22Rv1 (cell line): ENCODE measurements around the gene B4GALNT1.

ENCODE experiments used
- ZFX ChIP-seq: fragments of 450-650 bp; IDR thresholded peaks from 2 replicates; pipeline ENCODE4 v1.6.1; 2017; ENCODE audit warnings: antibody characterized with exemption, borderline replicate concordance
- TF ChIP-seq, protein P1 (sequence below): fragments of 450-650 bp; IDR thresholded peaks from 2 replicates; pipeline ENCODE4 v1.5.1; 2017; ENCODE audit warnings: mild to moderate bottlenecking

DNA sequence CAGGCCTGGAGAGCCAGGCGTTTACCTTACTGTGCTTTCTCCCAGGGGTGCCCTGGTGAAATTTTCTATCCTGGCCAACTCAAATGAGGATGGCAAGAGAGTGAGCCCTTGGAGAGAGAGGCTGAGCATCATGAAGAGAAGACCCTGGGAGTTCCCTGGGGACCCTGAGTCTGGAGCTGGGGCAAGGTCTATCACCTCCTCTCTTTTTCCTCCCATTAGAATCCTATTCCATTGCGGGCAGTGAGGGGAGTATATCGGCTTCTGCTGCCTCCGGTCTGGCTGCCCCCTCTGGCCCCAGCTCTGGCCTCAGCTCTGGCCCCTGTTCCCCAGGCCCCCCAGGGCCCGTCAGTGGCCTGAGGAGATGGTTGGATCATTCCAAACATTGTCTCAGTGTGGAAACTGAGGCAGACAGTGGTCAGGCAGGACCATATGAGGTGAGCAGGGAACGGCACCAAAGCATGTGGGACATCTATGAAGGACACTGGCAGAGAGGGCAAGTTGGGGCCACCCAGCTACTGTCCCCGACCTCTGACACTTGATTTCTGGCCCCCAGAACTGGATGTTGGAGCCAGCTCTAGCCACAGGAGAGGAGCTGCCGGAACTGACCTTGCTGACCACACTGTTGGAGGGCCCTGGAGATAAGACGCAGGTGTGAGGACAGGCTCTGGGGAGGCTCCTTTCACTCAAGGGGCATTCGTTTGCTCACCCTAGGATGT is 20.1 kb downstream of the B4GALNT1 start:
- TF ChIP-seq, protein P1, sequence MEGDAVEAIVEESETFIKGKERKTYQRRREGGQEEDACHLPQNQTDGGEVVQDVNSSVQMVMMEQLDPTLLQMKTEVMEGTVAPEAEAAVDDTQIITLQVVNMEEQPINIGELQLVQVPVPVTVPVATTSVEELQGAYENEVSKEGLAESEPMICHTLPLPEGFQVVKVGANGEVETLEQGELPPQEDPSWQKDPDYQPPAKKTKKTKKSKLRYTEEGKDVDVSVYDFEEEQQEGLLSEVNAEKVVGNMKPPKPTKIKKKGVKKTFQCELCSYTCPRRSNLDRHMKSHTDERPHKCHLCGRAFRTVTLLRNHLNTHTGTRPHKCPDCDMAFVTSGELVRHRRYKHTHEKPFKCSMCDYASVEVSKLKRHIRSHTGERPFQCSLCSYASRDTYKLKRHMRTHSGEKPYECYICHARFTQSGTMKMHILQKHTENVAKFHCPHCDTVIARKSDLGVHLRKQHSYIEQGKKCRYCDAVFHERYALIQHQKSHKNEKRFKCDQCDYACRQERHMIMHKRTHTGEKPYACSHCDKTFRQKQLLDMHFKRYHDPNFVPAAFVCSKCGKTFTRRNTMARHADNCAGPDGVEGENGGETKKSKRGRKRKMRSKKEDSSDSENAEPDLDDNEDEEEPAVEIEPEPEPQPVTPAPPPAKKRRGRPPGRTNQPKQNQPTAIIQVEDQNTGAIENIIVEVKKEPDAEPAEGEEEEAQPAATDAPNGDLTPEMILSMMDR = no peak
- TF ChIP-seq ZFX = no peak
